HCT116 (cell line): ENCODE data around the gene ZHX3. TPM values are rescaled to one million over a fixed set of nuclear protein-coding genes. Genes with fewer than 3 reads are reported as not detected.

ENCODE experiments used
- ATAC-seq: fragments of 200-7000 bp; cut with Tn5 transposase; 2 replicates; pipeline ENCODE4 v1.9.1; 2020; ENCODE audit warnings: mild to moderate bottlenecking, moderate library complexity
- BruUV-seq: library from RNA; stranded (reverse); fragments of 400-500 nt; replicated peaks from 2 replicates; lab custom pipeline; 2021; lab: Mats Ljungman, UMichigan
- CTCF ChIA-PET: fragments of 300-600 bp; sonication (Branson Sonifier 250); formaldehyde crosslinking; loops from one replicate; lab custom pipeline; 2021; ENCODE audit warnings: antibody characterized with exemption; lab: Charles Lee
- POLR2A ChIA-PET: fragments of 300-600, 350-600 bp; sonication (Branson Sonifier 250); formaldehyde crosslinking; loops from one replicate; lab custom pipeline; 2021; ENCODE audit warnings: antibody characterized with exemption; lab: Charles Lee
- RAD21 ChIA-PET, 2 experiments: fragments of 300-600 bp; sonication (Branson Sonifier 250); formaldehyde crosslinking; loops; one replicate each; lab custom pipeline; 2023; ENCODE audit warnings: low total read pairs in 2 of 2; ENCODE audit not compliant: uncharacterized antibody in 2 of 2, unreplicated experiment in 2 of 2, low non-redundant PET in 1 of 2; lab: Charles Lee
- DNase-seq: peaks from one replicate; pipeline ENCODE4 v3.0.0-alpha.2; 2010; ENCODE audit warnings: low read depth, low spot score
- H2AFZ ChIP-seq: fragments of 200-600 bp; shearing (Covaris generic), sonication (generic); 2 replicates; pipeline ENCODE4 v1.6.1; 2017; ENCODE audit warnings: low read depth, mixed run types, mixed read lengths, antibody characterized with exemption, low read length; ENCODE audit not compliant: poor library complexity, severe bottlenecking
- H3K27ac ChIP-seq: 2 replicates; pipeline ENCODE4 v1.5.1; 2012; ENCODE audit warnings: low read depth, low read length
- H3K27me3 ChIP-seq: fragments of 200-600 bp; sonication (generic); 2 replicates; pipeline ENCODE4 v1.6.1; 2016; ENCODE audit warnings: mixed run types, low read length, mixed read lengths; ENCODE audit not compliant: insufficient read depth
- H3K36me3 ChIP-seq, 2 experiments: fragments of 200-500 bp in 1 of 2; fragments of 200-600 bp in 1 of 2; sonication (Bioruptor generic) in 1 of 2; sonication (generic) in 1 of 2; 2 replicates each; pipeline versions ENCODE4 v1.5.1 to v1.6.1; 2014 to 2016; ENCODE audit warnings: low read length in 2 of 2, inconsistent platforms in 1 of 2, mixed read lengths in 1 of 2, mixed run types in 1 of 2; ENCODE audit not compliant: insufficient read depth in 2 of 2, control insufficient read depth in 1 of 2
- H3K4me1 ChIP-seq, 2 experiments: fragments of 200-600 bp in 1 of 2; sonication (generic) in 1 of 2; 2 replicates each; pipeline versions ENCODE4 v1.5.1 to v1.6.1; 2012 to 2017; ENCODE audit warnings: low read length in 2 of 2, inconsistent platforms in 1 of 2, mild to moderate bottlenecking in 1 of 2, mixed read lengths in 1 of 2, mixed run types in 1 of 2, moderate library complexity in 1 of 2; ENCODE audit not compliant: insufficient read depth in 2 of 2, control insufficient read depth in 1 of 2
- H3K4me2 ChIP-seq: fragments of 200-600 bp; sonication (generic); 2 replicates; pipeline ENCODE4 v1.6.1; 2017; ENCODE audit warnings: mixed run types, low read length, mixed read lengths
- H3K4me3 ChIP-seq, 2 experiments: fragments of 200-600 bp in 1 of 2; sonication (generic) in 1 of 2; replicated peaks in 1 of 2; 2 replicates each; pipeline ENCODE4 v1.5.1; 2011 to 2016; ENCODE audit warnings: low read length in 2 of 2, control low read depth in 1 of 2, low read depth in 1 of 2, mild to moderate bottlenecking in 1 of 2, mixed read lengths in 1 of 2, mixed run types in 1 of 2
- H3K79me2 ChIP-seq: fragments of 200-600 bp; sonication (generic); 2 replicates; pipeline ENCODE4 v1.6.1; 2017; ENCODE audit warnings: mild to moderate bottlenecking, mixed run types, low read length, moderate library complexity, mixed read lengths; ENCODE audit not compliant: insufficient read depth
- H3K9ac ChIP-seq: fragments of 200-600 bp; sonication (generic); 2 replicates; pipeline ENCODE4 v1.6.1; 2016; ENCODE audit warnings: low read length, mixed read lengths
- H3K9me2 ChIP-seq: fragments of 200-600 bp; sonication (generic), shearing (Covaris generic); 2 replicates; pipeline ENCODE4 v1.6.1; 2017; ENCODE audit warnings: mixed run types, mild to moderate bottlenecking, moderate library complexity; ENCODE audit not compliant: insufficient read depth
- H3K9me3 ChIP-seq, 2 experiments: fragments of 200-500 bp in 1 of 2; fragments of 200-600 bp in 1 of 2; sonication (Bioruptor generic) in 1 of 2; sonication (generic) in 1 of 2; 2 replicates each; pipeline ENCODE4 v1.6.1; 2014 to 2017; ENCODE audit warnings: low read length in 2 of 2, mixed read lengths in 2 of 2, inconsistent platforms in 1 of 2, low read depth in 1 of 2, mild to moderate bottlenecking in 1 of 2, mixed run types in 1 of 2, moderate library complexity in 1 of 2; ENCODE audit not compliant: control insufficient read depth in 1 of 2, insufficient read depth in 1 of 2
- H4K20me1 ChIP-seq: fragments of 200-600 bp; sonication (generic), shearing (Covaris generic); 2 replicates; pipeline ENCODE4 v1.6.1; 2017; ENCODE audit warnings: mixed run types, mild to moderate bottlenecking, moderate library complexity; ENCODE audit not compliant: insufficient read depth
- CBX3 ChIP-seq: IDR thresholded peaks from 2 replicates; pipeline ENCODE4 v1.6.1; 2012; ENCODE audit warnings: low read depth
- CEBPB ChIP-seq: IDR thresholded peaks from 2 replicates; pipeline ENCODE4 v1.6.1; 2012; ENCODE audit warnings: low read depth
- CTCF ChIP-seq, 3 experiments: fragments of 200-600 bp in 1 of 3; sonication (generic) in 1 of 3; IDR thresholded peaks in 2 of 3; conservative IDR thresholded peaks in 1 of 3; 2 replicates each; pipeline ENCODE4 v1.5.1; 2012 to 2017; ENCODE audit warnings: low read depth in 2 of 3, low read length in 2 of 3, antibody characterized with exemption in 1 of 3, borderline replicate concordance in 1 of 3, control low read depth in 1 of 3, mild to moderate bottlenecking in 1 of 3, mixed read lengths in 1 of 3, mixed run types in 1 of 3, moderate library complexity in 1 of 3; ENCODE audit not compliant: insufficient read depth in 1 of 3
- EGR1 ChIP-seq: IDR thresholded peaks from 2 replicates; pipeline ENCODE4 v1.6.1; 2012; ENCODE audit warnings: low read depth
- ELF1 ChIP-seq: IDR thresholded peaks from 2 replicates; pipeline ENCODE4 v1.6.1; 2012; ENCODE audit warnings: low read depth, borderline replicate concordance
- EZH2 ChIP-seq: fragments of 200-600 bp; sonication (generic); IDR thresholded peaks from 2 replicates; pipeline ENCODE4 v1.6.1; 2017; ENCODE audit warnings: antibody characterized with exemption, mixed run types
- EZH2phosphoT487 ChIP-seq: fragments of 200-600 bp; IDR thresholded peaks from 2 replicates; pipeline ENCODE4 v1.6.1; 2018; ENCODE audit warnings: antibody characterized with exemption, borderline replicate concordance
- FOSL1 ChIP-seq: IDR thresholded peaks from 2 replicates; pipeline ENCODE4 v1.6.1; 2012; ENCODE audit warnings: low read depth
- JUND ChIP-seq: IDR thresholded peaks from 2 replicates; pipeline ENCODE4 v1.6.1; 2012
- MAX ChIP-seq: IDR thresholded peaks from 2 replicates; pipeline ENCODE4 v1.6.1; 2012
- POLR2A ChIP-seq: IDR thresholded peaks from 2 replicates; pipeline ENCODE4 v1.7.0; 2011; ENCODE audit warnings: borderline replicate concordance; ENCODE audit not compliant: insufficient read depth, insufficient read length; ENCODE audit errors: extremely low read depth
- RAD21 ChIP-seq: IDR thresholded peaks from 2 replicates; pipeline ENCODE4 v1.6.1; 2012; ENCODE audit warnings: low read depth, mild to moderate bottlenecking
- SP1 ChIP-seq: IDR thresholded peaks from 2 replicates; pipeline ENCODE4 v1.6.1; 2012; ENCODE audit warnings: low read depth
- TCF7L2 ChIP-seq: IDR thresholded peaks from 2 replicates; pipeline ENCODE4 v1.7.0; 2011; ENCODE audit warnings: borderline replicate concordance, inconsistent platforms; ENCODE audit not compliant: insufficient read depth, insufficient read length; ENCODE audit errors: extremely low read depth
- YY1 ChIP-seq: IDR thresholded peaks from 2 replicates; pipeline ENCODE4 v1.6.1; 2011; ENCODE audit warnings: low read length, low read depth, moderate library complexity, mild to moderate bottlenecking; ENCODE audit not compliant: insufficient replicate concordance; ENCODE audit errors: extremely low read depth
- ZFX ChIP-seq: fragments of 450-650 bp; IDR thresholded peaks from 2 replicates; pipeline ENCODE4 v1.6.1; 2017
- ZNF274 ChIP-seq: fragments of 200-500 bp; sonication (Bioruptor generic); IDR thresholded peaks from 2 replicates; pipeline ENCODE4 v1.6.1; 2014; ENCODE audit warnings: mild to moderate bottlenecking, low read depth, low read length, inconsistent platforms
- intact Hi-C: fragments of 100-400 bp; cut with micrococcal nuclease; formaldehyde crosslinking; loops from 2 replicates; pipeline ENCODE4 v1.10.0; 2022
- total RNA-seq: library from RNA; stranded (reverse); gene quantifications from one replicate; pipeline ENCODE4 v1.2.1, GENCODE V29; 2021; ENCODE audit not compliant: unreplicated experiment
- TF ChIP-seq, protein P1 (sequence below): IDR thresholded peaks from 2 replicates; pipeline ENCODE4 v1.6.1; 2012
- TF ChIP-seq, protein P2 (sequence below): IDR thresholded peaks from 2 replicates; pipeline ENCODE4 v1.6.1; 2012; ENCODE audit warnings: low read depth

ZHX3 gene
- total RNA-seq, 1 experiment from 2014 or later = 13.3 TPM

DNA sequence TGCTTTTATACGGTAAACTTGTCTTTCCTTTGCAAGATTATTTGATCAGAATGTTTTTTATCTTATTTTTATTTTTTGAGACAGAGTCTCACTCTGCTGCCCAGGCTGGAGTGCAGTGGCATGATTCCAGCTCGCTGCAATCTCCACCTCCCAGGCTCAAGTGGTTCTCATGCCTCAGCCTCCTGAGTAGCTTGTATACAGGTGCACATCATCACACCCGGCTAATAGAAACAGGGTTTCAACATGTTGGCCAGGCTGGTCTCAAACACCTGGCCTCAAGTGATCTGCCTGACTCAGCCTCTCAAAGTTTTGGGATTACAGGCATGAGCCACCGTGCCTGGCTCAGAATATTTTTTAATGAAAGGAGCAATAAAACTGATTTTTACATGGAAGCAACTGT lies 14.2 kb upstream of the ZHX3 start:
- Histone ChIP-seq H3K4me1 (peaks cover 7 to 19% of the 10 kb centered on the region in 2 experiments; a peak in 3 of 4 replicates), H2AFZ (no peak overlapping the region), H3K9me2 (no peaks in the 10 kb centered on the region), H3K79me2 (no peaks in the 10 kb centered on the region), H3K9me3 (no peaks in the 10 kb centered on the region), H3K27ac (no peak overlapping the region), H3K4me2 (no peak overlapping the region), H3K27me3 (no peaks in the 10 kb centered on the region), H3K36me3 (no peaks in the 10 kb centered on the region), H3K9ac (no peak overlapping the region), H3K4me3 (no peak overlapping the region), H4K20me1 (no peaks in the 10 kb centered on the region)
- BruUV-seq = no TSS peak
- ATAC-seq = no peak
- TF ChIP-seq POLR2A = no peak
- TF ChIP-seq, protein P1, sequence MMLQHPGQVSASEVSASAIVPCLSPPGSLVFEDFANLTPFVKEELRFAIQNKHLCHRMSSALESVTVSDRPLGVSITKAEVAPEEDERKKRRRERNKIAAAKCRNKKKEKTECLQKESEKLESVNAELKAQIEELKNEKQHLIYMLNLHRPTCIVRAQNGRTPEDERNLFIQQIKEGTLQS = no peak
- no peak for TF ChIP-seq RAD21
- TF ChIP-seq YY1 = no peak
- TF ChIP-seq EZH2 = no peak
- no peak for TF ChIP-seq ELF1
- no peak for TF ChIP-seq SP1
- TF ChIP-seq CTCF (IDR thresholded peaks at IDR 0.05 in 2 of 3, conservative IDR thresholded peaks at IDR 0.05 in 1 of 3; ENCODE audit: borderline replicate concordance in 1 of 3, insufficient read depth in 1 of 3, low read depth in 2 of 3, low read length in 2 of 3) = no peak
- TF ChIP-seq FOSL1 = no peak
- TF ChIP-seq EGR1 = no peak
- no peak for TF ChIP-seq ZNF274
- no peak for TF ChIP-seq MAX
- TF ChIP-seq CEBPB = no peak
- no peak for TF ChIP-seq JUND
- TF ChIP-seq TCF7L2 = no peak
- TF ChIP-seq EZH2phosphoT487 = no peak
- no peak for TF ChIP-seq CBX3
- TF ChIP-seq, protein P2, sequence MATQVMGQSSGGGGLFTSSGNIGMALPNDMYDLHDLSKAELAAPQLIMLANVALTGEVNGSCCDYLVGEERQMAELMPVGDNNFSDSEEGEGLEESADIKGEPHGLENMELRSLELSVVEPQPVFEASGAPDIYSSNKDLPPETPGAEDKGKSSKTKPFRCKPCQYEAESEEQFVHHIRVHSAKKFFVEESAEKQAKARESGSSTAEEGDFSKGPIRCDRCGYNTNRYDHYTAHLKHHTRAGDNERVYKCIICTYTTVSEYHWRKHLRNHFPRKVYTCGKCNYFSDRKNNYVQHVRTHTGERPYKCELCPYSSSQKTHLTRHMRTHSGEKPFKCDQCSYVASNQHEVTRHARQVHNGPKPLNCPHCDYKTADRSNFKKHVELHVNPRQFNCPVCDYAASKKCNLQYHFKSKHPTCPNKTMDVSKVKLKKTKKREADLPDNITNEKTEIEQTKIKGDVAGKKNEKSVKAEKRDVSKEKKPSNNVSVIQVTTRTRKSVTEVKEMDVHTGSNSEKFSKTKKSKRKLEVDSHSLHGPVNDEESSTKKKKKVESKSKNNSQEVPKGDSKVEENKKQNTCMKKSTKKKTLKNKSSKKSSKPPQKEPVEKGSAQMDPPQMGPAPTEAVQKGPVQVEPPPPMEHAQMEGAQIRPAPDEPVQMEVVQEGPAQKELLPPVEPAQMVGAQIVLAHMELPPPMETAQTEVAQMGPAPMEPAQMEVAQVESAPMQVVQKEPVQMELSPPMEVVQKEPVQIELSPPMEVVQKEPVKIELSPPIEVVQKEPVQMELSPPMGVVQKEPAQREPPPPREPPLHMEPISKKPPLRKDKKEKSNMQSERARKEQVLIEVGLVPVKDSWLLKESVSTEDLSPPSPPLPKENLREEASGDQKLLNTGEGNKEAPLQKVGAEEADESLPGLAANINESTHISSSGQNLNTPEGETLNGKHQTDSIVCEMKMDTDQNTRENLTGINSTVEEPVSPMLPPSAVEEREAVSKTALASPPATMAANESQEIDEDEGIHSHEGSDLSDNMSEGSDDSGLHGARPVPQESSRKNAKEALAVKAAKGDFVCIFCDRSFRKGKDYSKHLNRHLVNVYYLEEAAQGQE = no peak
- no peak for TF ChIP-seq ZFX
- CTCF ChIA-PET = interaction anchor here (1.2 kb wide), 2 partner anchors 9 to 196 kb away, joined by 3 to 4 read pairs; partner anchors contain the start of gene LPIN3
- POLR2A ChIA-PET = no interaction called here
- no peak for DNase-seq
- RAD21 ChIA-PET = no interaction called here
- intact Hi-C loops = no loop called here
